BLaER1 treated with 17β-estradiol and CSF1 and Interleukin-3, amounts not matched to agents 10 nM and 100 nM (cell line): Measurements from ENCODE around the gene PRMT5.

Experiments used
- H3K27ac ChIP-seq, 11 experiments: shearing (Covaris generic); formaldehyde crosslinking; 2 replicates each; pipeline ENCODE4 v1.8.1; 2022
- H3K27me3 ChIP-seq, 11 experiments: shearing (Covaris generic); formaldehyde crosslinking; 2 replicates each; pipeline ENCODE4 v1.8.1; 2022
- H3K36me3 ChIP-seq, 11 experiments: shearing (Covaris generic); formaldehyde crosslinking; 2 replicates each; pipeline ENCODE4 v1.8.1; 2022
- H3K4me1 ChIP-seq, 10 experiments: shearing (Covaris generic); formaldehyde crosslinking; 2 replicates each; pipeline ENCODE4 v1.8.1; 2022
- H3K4me2 ChIP-seq, 11 experiments: shearing (Covaris generic); formaldehyde crosslinking; 2 replicates each; pipeline ENCODE4 v1.8.1; 2022
- H3K4me3 ChIP-seq, 10 experiments: shearing (Covaris generic); formaldehyde crosslinking; 2 replicates each; pipeline ENCODE4 v1.8.1; 2022
- H3K9ac ChIP-seq, 11 experiments: shearing (Covaris generic); formaldehyde crosslinking; 2 replicates each; pipeline ENCODE4 v1.8.1; 2022
- H3K9me3 ChIP-seq, 11 experiments: shearing (Covaris generic); formaldehyde crosslinking; replicated peaks in 1 of 11; 2 replicates each; pipeline ENCODE4 v1.8.1; 2022
- H4K20me1 ChIP-seq, 11 experiments: shearing (Covaris generic); formaldehyde crosslinking; 2 replicates each; pipeline ENCODE4 v1.8.1; 2022
- Cebpa-rat ChIP-seq, 11 experiments: shearing (Covaris generic); IDR thresholded peaks; 2 replicates each; pipeline ENCODE4 v1.8.1; 2022

PRMT5 gene

DNA sequence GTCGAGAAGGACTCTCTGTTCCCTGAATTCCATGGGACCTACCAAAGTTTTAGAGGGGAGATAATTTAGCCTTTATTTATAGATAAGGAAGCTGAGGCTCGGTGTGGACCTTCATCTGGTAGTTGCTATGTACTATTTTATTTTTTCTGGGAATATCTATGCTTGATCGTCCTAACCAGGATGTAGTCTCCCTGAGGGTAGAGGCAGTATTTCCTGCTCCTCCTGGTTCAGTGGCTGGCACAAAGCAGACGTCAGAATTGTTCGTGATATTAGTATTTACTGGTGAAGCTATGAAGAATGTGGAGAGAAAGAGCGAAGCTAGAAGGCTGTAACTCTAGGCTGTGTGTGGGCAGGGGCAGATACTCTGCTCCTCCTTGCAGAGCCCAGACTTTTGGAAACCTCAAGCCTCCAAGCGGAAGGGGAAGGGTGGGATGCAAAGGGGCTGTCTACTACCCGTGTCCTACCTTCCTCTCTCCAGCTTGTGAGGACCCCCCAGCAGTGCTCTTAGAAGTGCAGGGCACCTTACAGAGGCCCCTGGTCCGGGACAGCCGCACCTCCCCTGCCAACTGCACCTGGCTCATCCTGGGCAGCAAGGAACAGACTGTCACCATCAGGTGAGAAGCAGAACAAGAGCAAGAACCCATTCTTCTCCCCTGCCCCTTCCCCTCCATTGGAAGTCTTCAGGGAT lies 56.2 kb downstream of the PRMT5 start:
- no peak for TF ChIP-seq Cebpa-rat (IDR thresholded peaks at IDR 0.05)
- H3K4me2 ChIP-seq = peak overlapping the region; percentile 73 to 99 (median 90)
- H3K4me3 ChIP-seq = peak overlapping the region; percentile 81 to 96 (median 88)
- no peaks in the 10 kb centered on the region for H3K9me3 ChIP-seq
- peaks cover 46 to 49% (median 47%) of the 10 kb centered on the region in 11 experiments for H3K36me3 ChIP-seq
- H3K27ac ChIP-seq = peak overlapping the region; percentile 80 to 93 (median 86); a peak in 21 of 22 replicates
- H4K20me1 ChIP-seq = peaks cover 0 to 54% (median 7%) of the 10 kb centered on the region in 11 experiments; a peak in 12 of 22 replicates
- no peaks in the 10 kb centered on the region for H3K27me3 ChIP-seq
- peaks cover 25 to 37% (median 34%) of the 10 kb centered on the region in 10 experiments for H3K4me1 ChIP-seq
- peak overlapping the region; percentile 81 to 92 (median 88); a peak in 21 of 22 replicates for H3K9ac ChIP-seq

DNA sequence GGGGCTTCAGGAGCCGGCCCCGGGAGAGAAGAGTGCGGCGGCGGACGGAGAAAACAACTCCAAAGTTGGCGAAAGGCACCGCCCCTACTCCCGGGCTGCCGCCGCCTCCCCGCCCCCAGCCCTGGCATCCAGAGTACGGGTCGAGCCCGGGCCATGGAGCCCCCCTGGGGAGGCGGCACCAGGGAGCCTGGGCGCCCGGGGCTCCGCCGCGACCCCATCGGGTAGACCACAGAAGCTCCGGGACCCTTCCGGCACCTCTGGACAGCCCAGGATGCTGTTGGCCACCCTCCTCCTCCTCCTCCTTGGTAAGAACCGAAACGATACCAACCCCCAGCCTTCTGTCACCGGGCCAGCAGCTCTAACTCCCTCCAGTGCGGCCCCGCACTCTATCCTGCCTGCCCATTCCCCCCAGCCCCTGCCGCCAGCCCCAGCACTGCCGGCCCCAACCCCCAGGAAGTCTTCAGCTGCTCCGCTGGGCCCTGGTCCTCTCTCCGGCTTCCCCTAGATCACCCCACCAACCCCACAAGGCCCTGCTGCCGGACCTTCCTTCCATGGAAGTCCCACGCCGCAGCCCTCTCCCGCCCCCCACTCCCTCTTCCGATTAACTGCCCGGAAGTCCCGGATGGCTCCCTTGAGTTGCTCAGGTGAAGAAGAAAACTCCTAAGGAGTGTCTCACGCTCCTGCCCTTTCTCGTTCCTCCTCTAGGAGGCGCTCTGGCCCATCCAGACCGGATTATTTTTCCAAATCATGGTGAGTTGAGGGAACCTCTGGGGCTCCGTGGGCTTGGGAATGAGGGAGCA lies 56.9 kb downstream of the PRMT5 start:
- H3K27ac ChIP-seq = peak overlapping the region; percentile 80 to 93 (median 86)
- H4K20me1 ChIP-seq = peaks cover 0 to 46% (median 7%) of the 10 kb centered on the region in 11 experiments; a peak in 12 of 22 replicates
- H3K27me3 ChIP-seq = no peaks in the 10 kb centered on the region
- H3K4me1 ChIP-seq = peaks cover 25 to 37% (median 34%) of the 10 kb centered on the region in 10 experiments
- peak overlapping the region; percentile 73 to 99 (median 90) for H3K4me2 ChIP-seq
- TF ChIP-seq Cebpa-rat (IDR thresholded peaks at IDR 0.05) = no peak
- peak overlapping the region; percentile 81 to 96 (median 88) for H3K4me3 ChIP-seq
- H3K9ac ChIP-seq = peak overlapping the region; percentile 81 to 92 (median 88)
- peaks cover 38 to 42% (median 40%) of the 10 kb centered on the region in 11 experiments for H3K36me3 ChIP-seq
- H3K9me3 ChIP-seq = no peaks in the 10 kb centered on the region

DNA sequence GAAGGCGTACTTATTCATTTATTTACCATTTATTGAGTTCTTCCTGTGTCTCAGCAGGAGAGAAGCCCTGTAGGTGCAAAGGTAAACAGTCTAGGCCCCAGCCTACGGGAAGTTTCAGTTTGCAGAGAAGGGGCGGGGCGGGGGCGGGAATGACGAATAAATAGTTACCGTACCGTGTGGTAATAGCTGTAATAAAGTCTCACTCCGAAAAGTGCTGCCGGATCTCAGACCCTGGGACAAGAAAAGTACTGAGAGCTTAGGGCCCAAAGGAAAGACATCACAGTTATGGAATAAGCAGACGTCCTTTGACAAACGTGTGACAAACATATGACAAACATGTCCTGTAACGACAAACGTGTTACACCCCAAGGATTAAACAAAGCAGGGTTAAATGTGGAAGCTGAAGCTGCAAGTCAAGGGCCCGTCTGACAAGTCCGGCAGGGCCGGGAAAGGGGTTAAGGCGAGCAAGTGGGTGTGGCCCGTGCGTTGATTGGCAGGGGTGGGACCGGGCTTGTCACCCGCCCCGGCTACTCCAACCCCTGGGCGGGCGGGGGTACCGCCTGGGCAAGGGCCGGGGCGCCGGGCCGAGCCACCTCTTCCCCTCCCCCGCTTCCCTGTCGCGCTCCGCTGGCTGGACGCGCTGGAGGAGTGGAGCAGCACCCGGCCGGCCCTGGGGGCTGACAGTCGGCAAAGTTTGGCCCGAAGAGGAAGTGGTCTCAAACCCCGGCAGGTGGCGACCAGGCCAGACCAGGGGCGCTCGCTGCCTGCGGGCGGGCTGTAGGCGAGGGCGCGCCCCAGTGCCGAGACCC lies 57.7 kb downstream of the PRMT5 start, which contains the start of gene LRP10:
TSS of gene LRP10 (plus strand) at position 517 of the 809 bp plus-strand sequence. CDS start 564 bp downstream, outside the sequence.
- Histone ChIP-seq H3K36me3 (peaks cover 30 to 34% (median 32%) of the 10 kb centered on the region in 11 experiments), H3K27ac (peak within 1 kb of the TSS; percentile 80 to 93 (median 86)), H3K4me3 (peak within 1 kb of the TSS; percentile 81 to 96 (median 88)), H3K9me3 (no peaks in the 10 kb centered on the region), H3K4me1 (peaks cover 25 to 37% (median 34%) of the 10 kb centered on the region in 10 experiments), H3K9ac (peak within 1 kb of the TSS; percentile 81 to 92 (median 88)), H3K27me3 (no peaks in the 10 kb centered on the region), H3K4me2 (peak within 1 kb of the TSS; percentile 73 to 99 (median 90)), H4K20me1 (peaks cover 0 to 38% (median 7%) of the 10 kb centered on the region in 11 experiments; a peak in 12 of 22 replicates)
- TF ChIP-seq Cebpa-rat (IDR thresholded peaks at IDR 0.05) = no peak

DNA sequence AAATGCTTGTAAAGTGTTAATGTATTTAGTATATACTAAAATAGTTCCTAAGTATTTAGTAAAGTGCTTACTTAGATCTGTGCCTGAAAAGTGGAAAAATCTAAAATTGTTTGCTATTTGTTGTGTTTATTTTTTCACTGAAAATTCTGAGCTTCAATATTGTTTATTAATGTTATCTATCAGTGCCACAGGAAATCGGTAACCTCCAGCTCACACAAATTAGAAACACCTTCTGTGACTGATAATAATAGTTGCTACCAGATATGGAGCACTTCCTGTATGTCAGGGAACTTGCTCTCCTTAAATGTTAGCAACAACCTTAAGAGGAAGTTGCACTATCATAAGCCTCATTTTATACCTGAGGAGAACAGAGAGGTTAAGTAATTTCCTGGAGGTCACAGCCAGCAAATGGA lies 58.4 kb downstream of the PRMT5 start:
- Histone ChIP-seq H3K36me3 (peaks cover 24 to 28% (median 26%) of the 10 kb centered on the region in 11 experiments), H3K9ac (peak overlapping the region; percentile 81 to 92 (median 88)), H3K4me1 (peaks cover 25 to 37% (median 34%) of the 10 kb centered on the region in 10 experiments), H3K9me3 (no peaks in the 10 kb centered on the region), H3K27ac (peak overlapping the region; percentile 80 to 93 (median 86)), H3K4me2 (peak overlapping the region; percentile 73 to 99 (median 90)), H4K20me1 (peaks cover 0 to 32% (median 7%) of the 10 kb centered on the region in 11 experiments; a peak in 12 of 22 replicates), H3K27me3 (no peaks in the 10 kb centered on the region), H3K4me3 (peak overlapping the region; percentile 81 to 96 (median 88))
- TF ChIP-seq Cebpa-rat (IDR thresholded peaks at IDR 0.05) = no peak
